Coronary artery (tissue), 2 donors: ENCODE results near the gene EXOSC7.
A peak's percentile ranks its signal among the peaks of the same experiment; 100 is the strongest.
"Not testable (repeated sequence)": the region's sequence is repeated elsewhere in the genome, so short reads cannot be mapped to it uniquely, and the experiment has no call there.

Source experiments
- DNase-seq: peaks from one replicate; pipeline ENCODE4 v3.0.0-alpha.2; 2017; ENCODE audit warnings: low spot score
- H3K27ac ChIP-seq, 2 donors: fragments of 200-600 bp; sonication (generic); one replicate each; pipeline ENCODE4 v1.5.1; 2016 to 2019
- H3K4me3 ChIP-seq: fragments of 200-600 bp; sonication (generic); 2 replicates; pipeline ENCODE4 v1.5.1; 2016; ENCODE audit warnings: mild to moderate bottlenecking, moderate library complexity
- TF ChIP-seq, protein P1 (sequence below): fragments of 200-600 bp; sonication (generic); IDR thresholded peaks from one replicate; pipeline ENCODE4 v1.5.1; 2019; ENCODE audit warnings: antibody characterized with exemption

Gene EXOSC7

DNA sequence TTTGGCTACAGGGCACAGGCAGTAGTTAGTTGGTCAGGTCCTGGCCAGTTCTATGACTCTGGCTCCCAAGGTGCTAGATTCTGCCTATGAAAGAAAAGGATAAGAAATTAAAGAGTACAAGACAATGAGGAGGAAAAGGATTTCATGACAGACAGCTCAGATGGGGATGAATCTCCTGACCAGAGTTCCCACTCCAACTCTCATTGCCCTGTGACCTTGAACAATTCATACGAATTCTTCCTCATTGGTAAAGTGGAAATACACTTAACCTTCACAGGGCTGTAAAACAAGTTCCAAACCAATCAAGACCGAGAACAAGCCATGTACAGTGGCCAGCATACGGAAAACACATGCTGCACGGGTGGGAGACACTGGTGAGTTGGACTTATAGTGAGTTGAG, 73.8 kb downstream of the EXOSC7 start:
- Histone ChIP-seq H3K4me3 (no peak overlapping the region), H3K27ac (no peak overlapping the region)
- TF ChIP-seq, protein P1, sequence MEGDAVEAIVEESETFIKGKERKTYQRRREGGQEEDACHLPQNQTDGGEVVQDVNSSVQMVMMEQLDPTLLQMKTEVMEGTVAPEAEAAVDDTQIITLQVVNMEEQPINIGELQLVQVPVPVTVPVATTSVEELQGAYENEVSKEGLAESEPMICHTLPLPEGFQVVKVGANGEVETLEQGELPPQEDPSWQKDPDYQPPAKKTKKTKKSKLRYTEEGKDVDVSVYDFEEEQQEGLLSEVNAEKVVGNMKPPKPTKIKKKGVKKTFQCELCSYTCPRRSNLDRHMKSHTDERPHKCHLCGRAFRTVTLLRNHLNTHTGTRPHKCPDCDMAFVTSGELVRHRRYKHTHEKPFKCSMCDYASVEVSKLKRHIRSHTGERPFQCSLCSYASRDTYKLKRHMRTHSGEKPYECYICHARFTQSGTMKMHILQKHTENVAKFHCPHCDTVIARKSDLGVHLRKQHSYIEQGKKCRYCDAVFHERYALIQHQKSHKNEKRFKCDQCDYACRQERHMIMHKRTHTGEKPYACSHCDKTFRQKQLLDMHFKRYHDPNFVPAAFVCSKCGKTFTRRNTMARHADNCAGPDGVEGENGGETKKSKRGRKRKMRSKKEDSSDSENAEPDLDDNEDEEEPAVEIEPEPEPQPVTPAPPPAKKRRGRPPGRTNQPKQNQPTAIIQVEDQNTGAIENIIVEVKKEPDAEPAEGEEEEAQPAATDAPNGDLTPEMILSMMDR, result no peak
- DNase-seq, result no peak

DNA sequence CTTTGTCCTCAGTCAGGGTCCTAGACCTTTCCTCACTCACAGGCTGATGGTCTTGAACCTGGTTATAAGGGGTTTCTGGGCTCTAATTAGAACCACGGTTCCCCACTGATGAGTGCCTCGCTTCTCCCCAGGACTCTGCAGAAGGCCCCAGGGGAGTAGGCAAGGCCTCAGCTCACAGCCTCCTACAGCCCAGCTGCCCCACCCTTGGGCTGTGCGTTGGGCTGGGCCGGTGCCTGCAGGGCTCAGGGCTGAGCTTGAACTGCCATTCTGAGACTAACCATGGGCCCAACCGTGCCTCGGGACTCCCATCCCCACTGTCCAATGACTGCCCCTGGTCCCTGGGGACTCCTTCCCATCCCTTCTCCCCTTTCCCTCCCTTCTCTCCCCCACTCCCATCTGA, 75.6 kb downstream of the EXOSC7 start:
- H3K4me3 ChIP-seq, result no peak overlapping the region
- no peak for DNase-seq
- TF ChIP-seq, protein P1, result no peak
- H3K27ac ChIP-seq, result no peak overlapping the region

DNA sequence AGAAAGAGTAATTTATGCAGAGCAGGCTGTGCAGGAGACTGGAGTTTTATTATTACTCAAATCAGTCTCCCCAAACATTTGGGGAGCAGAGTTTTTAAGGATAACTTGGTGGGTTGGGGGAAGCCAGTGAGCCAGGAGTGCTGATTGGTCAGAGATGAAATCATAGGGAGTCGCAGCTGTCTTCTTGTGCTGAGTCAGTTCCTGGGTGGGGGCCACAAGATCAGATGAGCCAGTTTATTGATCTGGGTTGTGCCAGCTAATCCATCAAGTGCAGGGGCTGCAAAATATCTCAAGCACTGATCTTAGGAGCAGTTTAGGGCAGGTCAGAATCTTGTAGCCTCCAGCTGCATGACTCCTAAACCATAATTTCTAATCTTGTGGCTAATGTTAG, 77.8 kb downstream of the EXOSC7 start:
- not testable (repeated sequence) for DNase-seq, H3K27ac ChIP-seq

DNA sequence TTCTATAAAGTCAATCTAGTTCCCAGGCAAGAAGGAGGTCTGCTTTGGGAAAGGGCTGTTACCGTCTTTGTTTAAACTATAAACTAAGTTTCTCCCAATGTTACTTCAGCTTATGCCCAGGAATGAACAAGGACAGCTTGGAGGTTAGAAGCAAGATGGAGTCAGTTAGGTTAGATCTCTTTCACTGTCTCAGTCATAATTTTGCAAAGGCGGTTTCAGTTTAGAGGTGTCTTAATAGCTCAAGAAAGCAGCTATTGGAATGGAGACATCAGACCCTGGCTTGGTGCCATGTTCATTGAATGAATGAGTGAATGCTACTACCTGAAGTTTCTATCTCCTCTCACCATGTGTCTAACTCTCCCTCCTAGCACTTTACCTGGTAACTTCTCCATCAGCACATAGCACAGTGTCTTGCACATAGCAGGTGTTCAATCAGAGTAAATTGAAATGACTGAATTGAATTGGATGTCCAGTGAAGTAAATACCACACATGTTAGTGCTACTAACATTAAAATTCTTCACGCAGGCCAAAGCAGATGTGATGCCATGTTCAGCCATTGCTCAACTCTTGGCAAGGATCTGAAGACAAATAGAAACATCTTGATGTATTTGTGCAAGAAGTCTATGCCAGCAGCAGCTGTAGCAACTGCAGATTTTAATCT, 78.3 kb downstream of the EXOSC7 start:
- TF ChIP-seq, protein P1, result no peak
- DNase-seq, result no peak
- Histone ChIP-seq H3K4me3 (no peak overlapping the region), H3K27ac (peak overlapping the region in 1 of 2 donors; percentile 33)

More for the DNA sequence above, 77.8 kb downstream of the EXOSC7 start:
- H3K4me3 ChIP-seq, result not testable (repeated sequence)

DNA sequence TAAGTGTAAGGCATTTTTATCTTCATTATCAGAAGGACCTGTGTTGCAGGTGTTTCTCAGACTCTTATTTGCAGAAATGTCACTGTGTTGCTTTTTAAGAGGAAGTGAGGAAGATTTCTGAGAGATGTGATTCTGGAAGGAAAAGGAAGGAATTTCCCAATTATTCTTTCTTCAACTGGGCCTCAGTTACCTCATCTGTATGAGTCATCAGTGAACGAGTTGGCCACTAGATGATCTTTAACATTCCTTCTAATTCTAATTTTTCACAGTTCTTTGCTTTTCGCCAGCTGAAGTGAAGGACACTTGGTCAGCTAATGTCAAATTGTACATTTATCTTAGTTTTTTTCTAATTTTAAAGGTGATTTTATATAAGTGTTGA, 79.0 kb downstream of the EXOSC7 start:
- no peak overlapping the region for H3K4me3 ChIP-seq
- no peak overlapping the region for H3K27ac ChIP-seq
- TF ChIP-seq, protein P1, result no peak
- no peak for DNase-seq

DNA sequence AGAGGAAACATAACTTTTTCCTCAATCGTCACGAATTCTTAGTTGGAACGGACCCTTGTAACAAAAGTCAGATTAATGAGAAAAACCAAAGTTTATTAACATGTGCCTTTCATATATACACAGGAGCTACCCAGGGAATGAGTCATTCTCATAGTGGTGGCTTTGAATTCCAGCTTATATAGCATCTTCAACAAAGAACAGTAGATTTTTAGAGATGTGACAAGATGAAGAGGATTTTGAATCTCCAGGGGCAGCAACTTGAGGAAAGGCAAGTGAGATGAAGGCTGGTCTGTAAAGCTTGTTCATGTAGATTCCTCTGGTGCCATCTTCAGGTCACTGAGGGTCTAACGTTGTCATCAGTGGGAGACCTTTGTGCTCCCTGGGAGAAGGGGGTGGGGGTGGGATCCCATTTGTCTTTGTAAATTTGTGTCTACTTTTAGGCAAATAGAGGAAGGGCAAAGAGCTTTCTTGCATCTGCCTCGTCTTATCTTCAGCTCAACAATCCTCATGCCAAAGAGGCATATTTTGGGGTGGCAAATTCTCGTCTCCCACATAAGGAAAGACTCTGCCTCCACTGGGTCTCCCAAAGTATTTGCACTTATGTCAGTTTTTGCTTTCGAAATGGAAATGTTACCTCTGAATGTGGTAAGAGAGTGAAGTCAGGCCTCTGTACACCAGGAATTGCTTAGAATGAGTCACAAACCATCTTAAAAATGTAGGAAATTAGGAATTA, 79.5 kb downstream of the EXOSC7 start:
- no peak overlapping the region for H3K27ac ChIP-seq
- no peak overlapping the region for H3K4me3 ChIP-seq
- DNase-seq, result no peak
- TF ChIP-seq, protein P1, result no peak

DNA sequence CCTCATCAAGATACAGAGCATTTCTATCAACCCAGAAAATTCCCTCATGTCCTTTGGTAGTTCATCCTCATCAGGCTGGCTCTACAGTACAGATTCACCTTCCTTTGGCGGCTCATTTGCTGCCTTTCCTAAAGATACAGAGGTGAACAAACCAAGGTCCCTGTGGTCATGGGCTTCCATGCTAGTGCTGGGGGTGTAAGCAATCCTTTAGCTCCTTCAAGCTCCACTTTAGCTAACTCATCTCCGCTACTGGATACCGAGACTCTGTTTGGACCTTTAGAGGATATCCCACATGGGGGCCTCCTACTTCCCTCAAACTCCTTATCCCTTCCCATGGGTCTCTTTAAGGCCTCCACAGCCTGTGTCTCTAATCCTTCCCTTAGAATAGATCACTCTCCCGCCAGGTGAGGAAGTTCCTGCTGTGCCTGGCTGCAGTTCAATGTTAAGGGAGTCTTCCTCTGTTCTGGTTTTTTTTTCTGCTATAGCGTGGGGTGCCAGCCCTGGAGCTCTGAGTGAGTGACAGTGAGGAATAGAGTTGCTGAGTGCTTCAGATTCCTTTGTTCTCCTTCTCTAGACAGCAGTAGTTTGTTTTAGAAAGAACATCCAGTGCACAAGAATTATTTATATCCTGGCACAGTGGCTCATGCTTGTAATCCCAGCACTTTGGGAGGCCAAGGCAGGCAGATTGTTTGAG, 80.7 kb downstream of the EXOSC7 start:
- DNase-seq, result no peak
- TF ChIP-seq, protein P1, result no peak
- Histone ChIP-seq H3K27ac (no peak overlapping the region), H3K4me3 (no peak overlapping the region)
